ENCODE measurements around the gene UBR1.

Gene UBR1

GRCh38 chr15:42929306-42929848, 176.5 kb downstream of the UBR1 start:
- no peak for DNase-seq (ENCODE audit: low read depth)
- no peak overlapping the region for H3K4me3 ChIP-seq (replicated peaks; ENCODE audit: low read depth, low read length)
- no peak for TF ChIP-seq CTCF (IDR thresholded peaks at IDR 0.05; ENCODE audit: low read length, missing control alignments)

GRCh38 chr15:42921342-42921731, 184.5 kb downstream of the UBR1 start:
- H3K4me3 ChIP-seq (replicated peaks; ENCODE audit: low read depth, low read length): peak overlapping the region; percentile 84
- DNase-seq (ENCODE audit: low read depth): peak; percentile 25
- TF ChIP-seq CTCF (IDR thresholded peaks at IDR 0.05; ENCODE audit: low read length, missing control alignments): no peak

- peak within 1 kb of the TSS; percentile 84 for H3K4me3 ChIP-seq (replicated peaks; ENCODE audit: low read depth, low read length)
- DNase-seq (ENCODE audit: low read depth): peak; percentile 99
- TF ChIP-seq CTCF (IDR thresholded peaks at IDR 0.05; ENCODE audit: low read length, missing control alignments): no peak
Observed at GRCh38 chr15:42920519-42921341, 185.1 kb downstream of the UBR1 start, which contains the start of gene TTBK2. Gene TTBK2 (minus strand): TSS chr15:42920778. CDS start chr15:42878617, 42,161 bp downstream.

- TF ChIP-seq CTCF (IDR thresholded peaks at IDR 0.05; ENCODE audit: low read length, missing control alignments): no peak
- DNase-seq (ENCODE audit: low read depth): peak; percentile 42
- H3K4me3 ChIP-seq (replicated peaks; ENCODE audit: low read depth, low read length): peak overlapping the region; percentile 84
Observed at GRCh38 chr15:42919799-42920518, 185.9 kb downstream of the UBR1 start.

- peak; percentile 24 for DNase-seq (ENCODE audit: low read depth)
- peak overlapping the region; percentile 84 for H3K4me3 ChIP-seq (replicated peaks; ENCODE audit: low read depth, low read length)
- TF ChIP-seq CTCF (IDR thresholded peaks at IDR 0.05; ENCODE audit: low read length, missing control alignments): no peak
Observed at GRCh38 chr15:42919308-42919707, 186.5 kb downstream of the UBR1 start.

- TF ChIP-seq CTCF (IDR thresholded peaks at IDR 0.05; ENCODE audit: low read length, missing control alignments): no peak
- H3K4me3 ChIP-seq (replicated peaks; ENCODE audit: low read depth, low read length): no peak overlapping the region
- no peak for DNase-seq (ENCODE audit: low read depth)
Observed at GRCh38 chr15:42918047-42918446, 187.8 kb downstream of the UBR1 start.
